ENCODE measurements around the gene AEBP1. TPM values are rescaled to one million over a fixed set of nuclear protein-coding genes. Genes with fewer than 3 reads are reported as not detected.

The AEBP1 gene
- total RNA-seq, 1 donor from 2014 or later, result 81.1 TPM

DNA sequence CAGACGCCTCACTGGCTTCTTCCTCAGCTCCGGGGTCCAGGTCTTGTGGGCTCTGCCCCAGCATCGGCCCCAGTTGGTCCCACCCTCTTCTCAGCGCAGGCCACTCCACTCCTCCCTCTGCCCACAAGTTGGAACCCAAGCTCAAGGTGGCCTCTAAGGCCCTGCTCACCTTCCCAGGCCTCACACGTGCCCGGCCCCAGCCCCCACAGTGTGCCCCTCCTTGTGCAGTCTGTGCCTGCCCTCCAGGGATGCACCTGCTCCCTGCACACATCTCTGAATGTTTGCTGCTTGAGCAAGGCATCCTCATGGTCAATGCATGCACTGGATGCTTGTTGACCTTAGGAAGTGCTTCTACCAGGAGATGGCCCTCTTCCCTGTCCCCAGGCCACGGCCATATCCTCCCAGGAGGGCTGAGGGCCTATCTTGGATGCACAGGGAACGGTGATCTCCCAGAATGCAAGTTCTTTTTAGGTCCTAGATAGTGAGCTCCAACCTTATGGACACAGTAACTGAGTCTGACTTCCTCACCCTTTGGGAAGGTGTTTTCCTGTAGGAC is 7.7 kb upstream of the AEBP1 start:
- H3K36me3 ChIP-seq (ENCODE audit: control insufficient read depth, insufficient read depth, low read length), result no peaks in the 10 kb centered on the region
- TF ChIP-seq CTCF (IDR thresholded peaks at IDR 0.05; ENCODE audit: insufficient read depth, low read length, poor library complexity, severe bottlenecking), result no peak
- H3K4me3 ChIP-seq (ENCODE audit: low read depth, low read length), result no peak overlapping the region
- DNase-seq (ENCODE audit: low read depth), result no peak
- no peaks in the 10 kb centered on the region for H3K27me3 ChIP-seq (ENCODE audit: control insufficient read depth, insufficient read depth, low read length)

GRCh38 chr7:44097064-44097932 is 6.8 kb upstream of the AEBP1 start:
- no peak for TF ChIP-seq CTCF (IDR thresholded peaks at IDR 0.05; ENCODE audit: insufficient read depth, low read length, poor library complexity, severe bottlenecking)
- Histone ChIP-seq H3K27me3 (ENCODE audit: control insufficient read depth, insufficient read depth, low read length) (no peaks in the 10 kb centered on the region), H3K36me3 (ENCODE audit: control insufficient read depth, insufficient read depth, low read length) (no peaks in the 10 kb centered on the region), H3K4me3 (ENCODE audit: low read depth, low read length) (no peak overlapping the region)
- DNase-seq (ENCODE audit: low read depth), result no peak

DNA sequence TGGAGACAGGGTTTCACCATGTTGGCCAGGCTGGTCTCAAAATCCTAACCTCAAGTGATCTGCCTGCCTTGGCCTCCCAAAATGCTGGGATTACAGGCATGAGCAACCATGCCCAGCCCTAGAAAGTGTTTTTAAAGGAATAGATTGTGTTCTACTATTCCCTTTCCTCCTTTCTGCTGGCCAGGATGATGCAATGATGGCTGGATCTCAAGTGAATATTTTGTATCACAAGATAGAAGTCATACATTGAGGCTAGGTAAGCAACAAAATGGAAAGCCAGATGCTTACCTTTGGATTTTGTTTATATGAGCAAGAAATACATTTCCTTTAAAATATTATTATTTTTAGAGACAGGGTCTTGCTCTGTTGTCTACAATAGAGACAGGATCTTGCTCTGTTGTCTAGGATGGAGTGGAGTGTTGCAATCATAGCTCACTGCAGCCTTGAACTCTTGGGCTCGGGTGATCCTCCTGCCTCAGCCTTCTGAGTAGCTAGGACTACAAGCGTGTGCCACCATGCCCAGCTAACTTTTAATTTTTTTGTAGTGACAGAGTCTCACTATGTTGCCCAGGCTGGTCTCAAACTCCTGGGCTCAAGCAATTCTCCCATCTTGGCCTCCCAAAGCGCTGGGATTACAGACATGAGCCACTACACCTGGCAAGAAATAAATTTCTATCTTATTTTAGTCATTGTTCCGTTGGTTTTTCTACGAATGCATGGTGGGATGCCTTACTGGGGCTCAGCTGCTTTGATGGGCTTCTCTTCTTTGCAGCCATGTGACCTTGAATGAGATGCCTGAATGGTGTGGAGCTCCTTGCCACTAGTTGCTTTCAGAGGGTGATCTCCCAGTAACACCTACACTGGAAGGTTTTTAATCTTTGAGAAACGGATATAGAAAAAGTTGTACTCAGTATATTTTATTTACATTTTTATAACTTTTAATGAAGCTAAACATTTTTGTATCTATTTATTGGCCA is 5.8 kb upstream of the AEBP1 start:
- no peaks in the 10 kb centered on the region for H3K27me3 ChIP-seq (ENCODE audit: control insufficient read depth, insufficient read depth, low read length)
- H3K4me3 ChIP-seq (ENCODE audit: low read depth, low read length), result no peak overlapping the region
- TF ChIP-seq CTCF (IDR thresholded peaks at IDR 0.05; ENCODE audit: insufficient read depth, low read length, poor library complexity, severe bottlenecking), result no peak
- DNase-seq (ENCODE audit: low read depth), result no peak
- H3K36me3 ChIP-seq (ENCODE audit: control insufficient read depth, insufficient read depth, low read length), result no peaks in the 10 kb centered on the region

DNA sequence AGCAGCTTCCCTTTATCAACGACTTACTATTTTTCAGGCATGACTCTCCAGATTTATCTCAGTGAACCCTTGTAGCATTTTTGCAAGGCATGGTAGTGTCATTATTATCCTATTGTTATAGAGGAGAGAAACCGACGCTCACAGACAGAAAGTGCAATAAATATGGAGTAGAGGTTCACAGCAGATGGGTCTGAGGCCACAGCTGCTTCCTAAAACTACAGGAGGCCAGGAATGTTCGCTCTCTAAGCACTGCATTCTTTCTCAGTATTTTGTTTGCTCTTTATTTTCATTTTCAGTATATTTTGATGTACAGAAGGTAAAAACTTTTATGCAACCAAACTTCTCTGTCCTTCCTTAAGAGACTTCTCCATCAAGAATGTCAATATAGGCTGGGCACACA is 4.5 kb upstream of the AEBP1 start:
- H3K4me3 ChIP-seq (ENCODE audit: low read depth, low read length), result no peak overlapping the region
- no peaks in the 10 kb centered on the region for H3K36me3 ChIP-seq (ENCODE audit: control insufficient read depth, insufficient read depth, low read length)
- TF ChIP-seq CTCF (IDR thresholded peaks at IDR 0.05; ENCODE audit: insufficient read depth, low read length, poor library complexity, severe bottlenecking), result no peak
- no peaks in the 10 kb centered on the region for H3K27me3 ChIP-seq (ENCODE audit: control insufficient read depth, insufficient read depth, low read length)
- DNase-seq (ENCODE audit: low read depth), result no peak

DNA sequence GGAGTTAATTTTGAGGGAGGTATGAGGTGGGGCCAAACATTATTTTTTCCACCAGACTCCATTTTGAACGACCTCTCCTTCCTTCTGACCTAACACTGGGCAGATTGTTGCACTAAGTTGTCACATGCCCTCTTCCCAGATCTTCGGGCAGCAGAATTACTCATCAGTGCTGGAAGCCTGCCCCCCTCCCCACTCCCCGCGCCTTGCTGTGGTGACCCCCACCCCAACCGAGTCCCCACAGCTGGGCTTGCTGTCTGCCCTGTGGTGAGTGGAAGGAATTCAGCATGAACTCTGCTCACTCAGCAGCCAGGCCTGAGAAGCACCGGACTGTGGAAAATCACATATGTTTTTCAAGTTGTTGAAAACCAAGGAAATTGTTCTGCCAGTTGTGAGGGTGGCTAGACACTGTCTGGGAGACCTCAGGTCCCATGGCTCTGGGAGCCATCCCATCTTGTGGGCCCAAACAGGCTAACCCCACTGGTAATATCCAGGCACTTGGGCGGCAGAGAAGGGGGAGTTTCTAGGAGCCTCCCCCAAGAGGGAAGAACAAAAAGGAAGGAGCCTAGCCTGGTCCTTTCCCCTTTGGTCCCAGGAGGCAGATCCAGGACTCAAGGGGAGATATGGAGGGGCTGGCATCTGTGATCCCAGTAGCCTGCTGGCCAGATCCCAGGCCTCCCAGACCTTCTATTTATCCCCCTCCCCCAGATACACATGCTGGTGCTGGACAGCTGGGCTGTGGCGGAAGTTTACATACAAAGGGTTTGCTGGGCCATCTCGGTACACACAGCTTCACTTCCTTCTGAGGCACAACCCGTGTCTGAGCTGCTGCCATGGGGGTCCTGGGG is 3.5 kb upstream of the AEBP1 start:
- peak; percentile 79 for DNase-seq (ENCODE audit: low read depth)
- no peak for TF ChIP-seq CTCF (IDR thresholded peaks at IDR 0.05; ENCODE audit: insufficient read depth, low read length, poor library complexity, severe bottlenecking)

More for the DNA sequence above, 3.5 kb upstream of the AEBP1 start:
- H3K36me3 ChIP-seq (ENCODE audit: control insufficient read depth, insufficient read depth, low read length), result no peaks in the 10 kb centered on the region
- no peaks in the 10 kb centered on the region for H3K27me3 ChIP-seq (ENCODE audit: control insufficient read depth, insufficient read depth, low read length)
- H3K4me3 ChIP-seq (ENCODE audit: low read depth, low read length), result no peak overlapping the region
